Measurements from ENCODE around the gene KRTAP5-7. TPM values are rescaled to one million over a fixed set of nuclear protein-coding genes. Genes with fewer than 3 reads are reported as not detected.
"Not testable (repeated sequence)": the region's sequence is repeated elsewhere in the genome, so short reads cannot be mapped to it uniquely, and the experiment has no call there.

The KRTAP5-7 gene
- polyA plus RNA-seq, 10 donors, result 0.11 TPM; not detected in 9

- DNase-seq, result no peak
These were observed 5.1 kb downstream of the KRTAP5-7 start for GRCh38 chr11:71532036-71532610.

GRCh38 chr11:71534711-71535608, 7.9 kb downstream of the KRTAP5-7 start:
- not testable (repeated sequence) for DNase-seq

GRCh38 chr11:71535825-71536224, 8.8 kb downstream of the KRTAP5-7 start:
- no peak for DNase-seq

- DNase-seq, result no peak
These were observed 10.5 kb downstream of the KRTAP5-7 start for GRCh38 chr11:71537537-71537936.

- DNase-seq, result not testable (repeated sequence)
These were observed 11.1 kb downstream of the KRTAP5-7 start, which contains the start of gene KRTAP5-8 for GRCh38 chr11:71537977-71538665. Gene KRTAP5-8, plus strand, starts transcription at chr11:71538025. Its CDS starts 31 bp downstream, at chr11:71538056.

GRCh38 chr11:71538666-71538990, 11.6 kb downstream of the KRTAP5-7 start:
- DNase-seq, result no peak

GRCh38 chr11:71539017-71539416, 11.9 kb downstream of the KRTAP5-7 start:
- no peak for DNase-seq

- DNase-seq, result not testable (repeated sequence)
These were observed 12.9 kb downstream of the KRTAP5-7 start for GRCh38 chr11:71539971-71540370.

- not testable (repeated sequence) for DNase-seq
These were observed 13.6 kb downstream of the KRTAP5-7 start for GRCh38 chr11:71540521-71541304.

GRCh38 chr11:71542382-71542781, 15.3 kb downstream of the KRTAP5-7 start:
- DNase-seq, result no peak

- DNase-seq, result no peak
These were observed 16.1 kb downstream of the KRTAP5-7 start for GRCh38 chr11:71542879-71543777.

- no peak for DNase-seq
These were observed 16.8 kb downstream of the KRTAP5-7 start for GRCh38 chr11:71543866-71544265.

- no peak for DNase-seq
These were observed 17.6 kb downstream of the KRTAP5-7 start for GRCh38 chr11:71544525-71545214.

GRCh38 chr11:71545405-71545966, 18.4 kb downstream of the KRTAP5-7 start:
- no peak for DNase-seq

- DNase-seq, result no peak
These were observed 21.1 kb downstream of the KRTAP5-7 start, which contains the start of gene KRTAP5-9 for GRCh38 chr11:71548120-71548519. Gene KRTAP5-9, plus strand, starts transcription at chr11:71548420. Its CDS starts 238 bp downstream, at chr11:71548658.

GRCh38 chr11:71548716-71549151, 21.7 kb downstream of the KRTAP5-7 start:
- no peak for DNase-seq

- DNase-seq, result no peak
These were observed 24.6 kb downstream of the KRTAP5-7 start for GRCh38 chr11:71551711-71552110.

GRCh38 chr11:71554996-71555395, 27.9 kb downstream of the KRTAP5-7 start:
- no peak for DNase-seq

GRCh38 chr11:71555508-71555907, 28.4 kb downstream of the KRTAP5-7 start:
- DNase-seq, result no peak

All from muscle of back (tissue), 11 donors.